ENCODE measurements around the gene CABLES2. TPM values are rescaled to one million over a fixed set of nuclear protein-coding genes. Genes with fewer than 3 reads are reported as not detected.

CABLES2 gene, protein sequence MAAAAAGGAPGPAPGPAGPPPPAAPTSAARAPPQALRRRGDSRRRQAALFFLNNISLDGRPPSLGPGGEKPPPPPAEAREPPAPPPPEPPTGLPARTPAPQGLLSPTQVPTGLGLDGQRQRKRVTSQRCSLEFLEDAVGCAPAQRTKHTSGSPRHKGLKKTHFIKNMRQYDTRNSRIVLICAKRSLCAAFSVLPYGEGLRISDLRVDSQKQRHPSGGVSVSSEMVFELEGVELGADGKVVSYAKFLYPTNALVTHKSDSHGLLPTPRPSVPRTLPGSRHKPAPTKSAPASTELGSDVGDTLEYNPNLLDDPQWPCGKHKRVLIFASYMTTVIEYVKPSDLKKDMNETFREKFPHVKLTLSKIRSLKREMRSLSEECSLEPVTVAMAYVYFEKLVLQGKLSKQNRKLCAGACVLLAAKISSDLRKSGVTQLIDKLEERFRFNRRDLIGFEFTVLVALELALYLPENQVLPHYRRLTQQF
- 6.5 TPM for total RNA-seq

DNA sequence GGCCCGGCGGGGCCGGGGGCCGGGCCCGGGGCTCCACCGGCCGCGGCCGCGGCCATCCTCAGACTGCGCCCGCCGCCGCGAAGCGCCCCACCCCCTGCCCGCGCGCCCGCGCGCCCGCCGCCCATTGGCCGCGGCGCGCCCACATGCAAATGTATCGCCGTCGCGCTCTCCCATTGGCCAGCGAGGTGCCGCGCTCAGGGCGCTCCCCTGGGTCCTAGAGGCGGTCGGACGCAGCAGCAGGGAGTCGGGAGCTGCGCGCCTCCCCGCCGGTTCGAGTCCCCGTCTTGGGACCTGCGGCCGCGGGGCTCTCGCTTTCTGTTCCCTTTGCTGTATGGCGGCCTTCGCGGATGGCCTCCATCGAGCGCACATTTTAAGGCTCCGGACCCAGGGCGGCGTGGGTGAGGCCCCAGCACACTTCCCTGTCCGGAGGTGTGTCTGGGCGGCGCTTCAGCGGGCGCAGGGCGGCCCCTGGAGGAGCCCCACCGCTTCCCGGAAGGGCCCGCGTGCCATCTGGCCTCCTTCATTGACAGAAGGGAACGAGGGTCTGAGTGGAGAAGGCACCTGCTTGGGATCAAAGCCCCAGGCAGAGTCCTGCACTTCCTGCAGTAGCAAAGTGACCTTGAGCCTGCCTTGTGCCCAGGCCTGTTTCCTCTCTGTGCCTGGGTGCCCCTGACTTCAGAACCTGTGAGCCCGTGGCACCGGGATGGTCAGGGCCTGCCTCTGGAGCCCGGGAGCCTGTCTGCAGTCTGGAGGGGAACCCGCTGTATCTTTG is at the start of gene CABLES2:
Gene CABLES2 (minus strand): TSS at position 65 of the 772 bp plus-strand sequence. CDS start 9 bp downstream, at position 56.

DNA sequence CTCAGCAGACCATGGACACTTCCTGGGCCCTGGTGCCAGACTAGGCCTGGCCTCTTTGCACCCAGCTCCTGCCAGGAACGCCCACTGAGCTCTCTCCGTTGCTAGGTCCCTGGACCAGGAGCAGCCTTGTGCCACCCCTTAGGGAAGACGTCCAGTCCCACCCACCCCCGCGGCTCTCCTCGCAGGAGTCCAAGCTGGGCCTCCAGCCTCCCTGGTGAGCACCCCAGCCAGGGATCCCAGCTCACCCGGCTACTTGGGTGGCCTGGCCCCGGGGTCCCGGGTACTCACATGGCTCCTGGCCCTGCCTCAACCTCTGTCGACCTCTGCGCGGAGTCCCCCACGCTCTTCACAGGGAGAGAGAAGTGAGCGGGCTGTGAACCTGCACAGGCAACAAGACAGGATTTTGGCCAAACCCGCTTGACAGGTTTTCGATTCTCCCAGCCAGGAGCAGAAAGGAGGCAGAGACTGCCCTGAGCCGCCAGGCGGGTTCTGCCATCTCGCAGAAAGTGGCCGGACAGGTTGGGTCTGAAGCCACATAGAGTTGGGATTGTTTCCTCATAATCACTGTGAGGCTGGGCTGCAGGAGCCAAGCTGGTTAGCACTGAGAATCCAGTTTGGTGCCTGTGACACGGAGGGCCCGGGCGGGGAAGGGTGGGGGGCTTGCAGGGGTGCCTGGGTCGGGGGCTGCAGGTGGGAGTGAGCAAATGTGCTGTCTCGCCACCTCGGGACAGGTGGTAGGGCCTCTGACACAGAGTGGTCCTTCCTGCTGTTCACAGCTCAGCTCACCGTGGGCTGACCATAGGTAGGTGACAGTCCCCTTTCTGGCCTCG is 20.3 kb upstream of the CABLES2 start, which contains the start of gene RBBP8NL:
Gene RBBP8NL (minus strand): TSS at position 368 of the 830 bp plus-strand sequence. CDS start 7,892 bp downstream, outside the sequence.

DNA sequence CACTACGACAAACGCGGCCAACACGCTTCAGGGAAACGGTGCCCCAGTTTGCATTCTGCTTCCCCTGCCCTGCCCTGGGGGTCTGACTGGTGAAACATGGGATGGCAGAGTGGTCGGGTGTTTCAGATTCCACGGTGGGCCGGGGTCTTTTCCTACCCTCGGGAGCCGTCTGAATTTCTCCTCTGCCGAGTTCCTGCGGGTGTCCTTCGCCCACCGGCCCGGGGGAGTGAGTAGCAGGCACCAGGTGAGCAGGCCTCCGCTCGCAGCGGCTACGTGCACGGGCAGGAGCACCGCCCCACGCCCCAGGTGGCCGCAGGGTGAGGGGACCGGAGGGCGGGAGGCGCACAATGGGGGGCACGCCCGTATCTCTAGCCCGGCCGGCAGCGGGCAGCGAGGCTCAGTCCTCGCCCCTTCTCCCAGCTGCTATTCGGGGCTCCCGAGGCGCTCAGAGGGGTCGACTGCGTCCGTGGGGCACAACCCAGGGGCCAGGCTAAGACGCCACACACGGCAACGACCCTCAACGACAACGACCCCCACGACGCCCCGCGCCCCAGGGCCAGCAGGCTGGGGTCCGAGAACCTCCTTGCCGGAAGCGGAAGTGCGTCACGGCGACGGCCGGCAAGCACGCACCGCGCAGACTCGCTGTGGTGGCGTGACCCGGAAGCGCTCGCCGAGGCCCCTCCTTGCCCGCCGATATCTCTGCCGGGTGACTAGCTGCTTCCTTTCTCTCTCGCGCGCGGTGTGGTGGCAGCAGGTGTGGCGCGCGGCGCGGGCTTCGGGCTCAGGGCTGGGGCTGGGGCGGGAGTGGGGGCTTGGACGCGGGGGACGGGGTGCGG is 20.5 kb downstream of the CABLES2 start, which contains the start of gene RPS21:
Gene RPS21 (plus strand): TSS at position 721 of the 836 bp plus-strand sequence. CDS start 236 bp downstream, outside the sequence.

DNA sequence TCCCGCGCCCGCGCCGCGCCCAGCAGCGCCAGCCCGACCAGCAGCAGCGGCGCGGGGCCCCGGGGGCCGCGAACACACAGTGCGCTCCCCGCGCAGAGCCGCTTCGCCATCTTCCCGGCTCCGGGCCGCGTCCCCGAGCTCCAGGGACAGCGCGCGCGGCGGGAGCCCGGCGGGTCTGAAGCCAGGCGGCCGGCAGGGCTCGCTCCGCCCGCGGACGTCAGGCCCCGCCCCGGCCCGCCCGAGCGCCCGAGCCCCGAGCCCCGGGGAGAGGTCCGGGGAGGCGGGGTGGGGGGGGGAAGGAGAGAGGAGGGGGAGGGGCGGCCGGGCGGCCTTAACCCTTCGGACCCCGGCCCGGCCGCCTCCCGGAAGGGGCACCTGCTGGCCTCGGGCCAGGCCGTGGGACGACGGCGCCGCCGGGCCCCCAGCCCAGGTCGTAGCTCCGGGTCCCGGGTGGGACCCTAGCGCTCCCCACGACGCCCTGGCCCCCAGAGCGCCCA is 39.9 kb downstream of the CABLES2 start, which contains the start of gene LAMA5:
Gene LAMA5 (minus strand): TSS at position 177 of the 497 bp plus-strand sequence. CDS start 67 bp downstream, at position 110.

Other genes starting within 250 kb of the CABLES2 start
- 13.6 TPM for gene MTG2, start 224.3 kb downstream of the CABLES2 start, total RNA-seq
- gene HRH3, start 187.0 kb downstream of the CABLES2 start, total RNA-seq, result 2.3 TPM
- gene OSBPL2, start 168.8 kb downstream of the CABLES2 start, total RNA-seq, result 49.4 TPM
- 38.5 TPM for gene ADRM1, start 104.3 kb downstream of the CABLES2 start, total RNA-seq
- 12.9 TPM for gene LAMA5, start 40.0 kb downstream of the CABLES2 start, total RNA-seq
- 1,117 TPM for gene RPS21, start 20.2 kb downstream of the CABLES2 start, total RNA-seq
- gene RBBP8NL, start 20.3 kb upstream of the CABLES2 start, total RNA-seq, result not detected
- gene GATA5, start 68.7 kb upstream of the CABLES2 start, total RNA-seq, result not detected
- 2.1 TPM for gene SLCO4A1, start 235.2 kb upstream of the CABLES2 start, total RNA-seq

All from diencephalon (tissue), 1 donor.